Neural progenitor cell (in vitro differentiated cells): ENCODE data around the gene CAV2. TPM values are rescaled to one million over a fixed set of nuclear protein-coding genes. Genes with fewer than 3 reads are reported as not detected.

Experiments used
- DNase-seq: peaks from one replicate; pipeline ENCODE4 v3.0.0-alpha.2; 2016; ENCODE audit warnings: low spot score
- H2AFZ ChIP-seq: fragments of 200-600 bp; sonication (generic); replicated peaks from 2 replicates; pipeline ENCODE4 v1.6.1; 2016; ENCODE audit warnings: antibody characterized with exemption
- H3F3A ChIP-seq: fragments of 200-600 bp; sonication (generic); 2 replicates; pipeline ENCODE4 v1.6.1; 2016; ENCODE audit warnings: antibody characterized with exemption, low read depth
- H3K27ac ChIP-seq: fragments of 200-600 bp; sonication (generic); 2 replicates; pipeline ENCODE4 v1.5.1; 2016; ENCODE audit warnings: mild to moderate bottlenecking
- H3K27me3 ChIP-seq: fragments of 200-600 bp; sonication (generic); 2 replicates; pipeline ENCODE4 v1.6.1; 2016; ENCODE audit warnings: mild to moderate bottlenecking, moderate library complexity
- H3K36me3 ChIP-seq: fragments of 200-600 bp; sonication (generic); 2 replicates; pipeline ENCODE4 v1.5.1; 2016
- H3K4me1 ChIP-seq: fragments of 200-600 bp; sonication (generic); 2 replicates; pipeline ENCODE4 v1.6.1; 2016; ENCODE audit warnings: mixed run types
- H3K4me2 ChIP-seq: fragments of 200-600 bp; sonication (generic); 2 replicates; pipeline ENCODE4 v1.6.1; 2016
- H3K4me3 ChIP-seq: fragments of 200-600 bp; sonication (generic); 2 replicates; pipeline ENCODE4 v1.5.1; 2016
- H3K79me2 ChIP-seq: fragments of 200-600 bp; sonication (generic); 2 replicates; pipeline ENCODE4 v1.6.1; 2016; ENCODE audit warnings: low read depth
- H3K9ac ChIP-seq: fragments of 200-600 bp; sonication (generic); 2 replicates; pipeline ENCODE4 v1.6.1; 2016
- H3K9me3 ChIP-seq: fragments of 200-600 bp; sonication (generic); 2 replicates; pipeline ENCODE4 v1.5.1; 2016; ENCODE audit warnings: low read depth
- H4K20me1 ChIP-seq: fragments of 200-600 bp; sonication (generic); 2 replicates; pipeline ENCODE4 v1.6.1; 2016; ENCODE audit warnings: low read depth
- H3K27ac Mint-ChIP-seq: 3 replicates; pipeline ENCODE4 v1.8.0; 2021; ENCODE audit warnings: mixed read lengths
- H3K27me3 Mint-ChIP-seq: 2 replicates; pipeline ENCODE4 v1.8.0; 2022; ENCODE audit warnings: low read depth, mild to moderate bottlenecking, inconsistent platforms, moderate library complexity, mixed read lengths; ENCODE audit not compliant: insufficient read depth
- H3K36me3 Mint-ChIP-seq: 3 replicates; pipeline ENCODE4 v1.8.0; 2021; ENCODE audit warnings: mixed read lengths
- H3K4me1 Mint-ChIP-seq: 3 replicates; pipeline ENCODE4 v1.8.0; 2021; ENCODE audit warnings: mixed read lengths
- H3K4me3 Mint-ChIP-seq: 3 replicates; pipeline ENCODE4 v1.8.0; 2021; ENCODE audit warnings: mild to moderate bottlenecking, moderate library complexity, mixed read lengths
- H3K9me3 Mint-ChIP-seq: 3 replicates; pipeline ENCODE4 v1.8.0; 2020; ENCODE audit warnings: mixed read lengths
- CTCF ChIP-seq: fragments of 200-600 bp; sonication (generic); IDR thresholded peaks from 2 replicates; pipeline ENCODE4 v1.5.1; 2017; ENCODE audit warnings: antibody characterized with exemption, mild to moderate bottlenecking
- EZH2 ChIP-seq: fragments of 200-600 bp; sonication (generic); IDR thresholded peaks from 2 replicates; pipeline ENCODE4 v1.6.1; 2017; ENCODE audit warnings: antibody characterized with exemption, mild to moderate bottlenecking, moderate library complexity
- EZH2phosphoT487 ChIP-seq: fragments of 200-600 bp; sonication (generic); IDR thresholded peaks from 2 replicates; pipeline ENCODE4 v1.6.1; 2017; ENCODE audit warnings: antibody characterized with exemption
- total RNA-seq: library from RNA; depleted of rRNA; stranded (reverse); fragments of >200 nt; gene quantifications from 2 replicates; pipeline ENCODE4 v1.2.3, GENCODE V29; 2015; ENCODE audit warnings: low replicate concordance

The CAV2 gene
- total RNA-seq, 1 donor from 2014 or later: 0.37 TPM

DNA sequence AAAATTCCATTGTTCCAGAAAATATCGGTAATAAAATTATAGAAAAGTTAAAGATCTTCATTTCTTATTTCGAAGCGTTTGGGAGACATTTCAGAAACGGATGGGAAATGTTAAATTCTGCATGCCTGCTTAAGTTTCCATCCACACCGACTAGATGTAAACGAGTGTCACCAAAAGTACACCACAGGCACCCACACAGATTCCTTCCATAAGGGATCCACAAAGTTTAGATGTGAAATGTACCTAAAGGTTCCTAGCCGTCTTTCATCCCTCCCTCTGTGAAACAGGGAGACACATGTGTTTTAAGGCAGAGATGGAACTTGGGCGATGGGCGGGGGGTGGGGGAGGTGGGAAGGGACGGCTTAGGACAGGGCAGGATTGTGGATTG lies 24.7 kb downstream of the CAV2 start:
- H3K4me2 ChIP-seq: peak overlapping the region; percentile 98
- no peaks in the 10 kb centered on the region for H3K36me3 Mint-ChIP-seq
- H3K4me3 Mint-ChIP-seq: peak overlapping the region; percentile 63
- no peak overlapping the region for H3K27ac Mint-ChIP-seq
- no peaks in the 10 kb centered on the region for H4K20me1 ChIP-seq
- no peak overlapping the region for H2AFZ ChIP-seq
- H3K9me3 Mint-ChIP-seq: no peaks in the 10 kb centered on the region
- peaks cover 26% of the 10 kb centered on the region for H3K4me1 Mint-ChIP-seq
- peaks cover 32% of the 10 kb centered on the region for H3K27me3 Mint-ChIP-seq
- no peak overlapping the region for H3K27ac ChIP-seq
- H3K27me3 ChIP-seq: peaks cover 51% of the 10 kb centered on the region
- DNase-seq: no peak
- no peaks in the 10 kb centered on the region for H3K79me2 ChIP-seq
- H3K9ac ChIP-seq: no peak overlapping the region
- TF ChIP-seq CTCF: no peak
- no peak for TF ChIP-seq EZH2phosphoT487
- no peak for TF ChIP-seq EZH2
- H3F3A ChIP-seq: peaks cover 13% of the 10 kb centered on the region
- H3K36me3 ChIP-seq: no peaks in the 10 kb centered on the region
- H3K9me3 ChIP-seq: no peaks in the 10 kb centered on the region
- H3K4me1 ChIP-seq: no peaks in the 10 kb centered on the region
- peak overlapping the region; percentile 68 for H3K4me3 ChIP-seq

- no peaks in the 10 kb centered on the region for H3K79me2 ChIP-seq
- Mint-ChIP-seq H3K9me3 (no peaks in the 10 kb centered on the region), H3K36me3 (no peaks in the 10 kb centered on the region), H3K4me3 (peak within 1 kb of the TSS; percentile 89), H3K27ac (peak within 1 kb of the TSS; percentile 78), H3K27me3 (peaks cover 32% of the 10 kb centered on the region), H3K4me1 (peaks cover 26% of the 10 kb centered on the region)
- no peaks in the 10 kb centered on the region for H3K36me3 ChIP-seq
- peaks cover 51% of the 10 kb centered on the region for H3K27me3 ChIP-seq
- peaks cover 13% of the 10 kb centered on the region for H3F3A ChIP-seq
- H3K9ac ChIP-seq: no peak within 1 kb of the TSS
- H3K9me3 ChIP-seq: no peaks in the 10 kb centered on the region
- H2AFZ ChIP-seq: peak within 1 kb of the TSS; percentile 96
- DNase-seq: peak; percentile 52
- TF ChIP-seq CTCF (no peak), EZH2 (no peak), EZH2phosphoT487 (no peak)
- peak within 1 kb of the TSS; percentile 98 for H3K4me2 ChIP-seq
- no peaks in the 10 kb centered on the region for H4K20me1 ChIP-seq
- peak within 1 kb of the TSS; percentile 68 for H3K4me3 ChIP-seq
- H3K27ac ChIP-seq: no peak within 1 kb of the TSS
- no peaks in the 10 kb centered on the region for H3K4me1 ChIP-seq
Measured at GRCh38 chr7:116524609-116525297, 25.2 kb downstream of the CAV2 start, which contains the start of gene CAV1. TSS of gene CAV1 (plus strand) at chr7:116525036. CDS start at chr7:116525063, 27 bp downstream.

DNA sequence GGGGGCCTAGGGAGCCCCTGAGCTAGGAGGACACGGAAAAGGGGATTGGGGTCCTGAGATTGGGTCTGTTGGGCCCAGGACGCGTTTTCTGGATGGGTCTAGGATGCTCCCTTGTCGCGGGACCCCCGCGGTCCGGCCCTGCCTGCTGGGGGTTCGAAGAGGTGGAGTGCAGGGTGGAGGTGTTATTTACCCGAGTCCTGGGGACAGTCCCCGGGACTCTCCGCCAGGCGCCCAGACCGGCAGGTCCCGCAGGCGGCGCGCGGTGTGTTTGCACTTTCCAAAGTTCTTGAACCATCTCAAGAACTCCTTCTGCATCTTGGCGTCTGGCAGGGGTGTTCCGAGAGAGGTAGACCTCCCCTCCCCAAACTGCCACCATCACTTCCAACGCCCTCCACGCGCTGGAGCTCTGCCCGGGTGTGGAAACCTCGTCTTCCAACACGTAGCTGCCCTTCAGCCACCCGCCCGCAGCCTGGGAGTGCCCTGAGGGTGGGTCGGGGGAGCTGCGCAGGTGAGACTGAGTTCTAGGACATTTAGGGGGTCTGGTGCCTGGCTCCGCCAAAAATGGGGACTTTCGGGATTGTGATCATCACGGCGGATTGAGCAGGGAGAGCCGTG lies 25.9 kb downstream of the CAV2 start:
- H3K36me3 Mint-ChIP-seq: no peaks in the 10 kb centered on the region
- H3K27ac Mint-ChIP-seq: peak overlapping the region; percentile 78
- H3K27me3 ChIP-seq: peaks cover 51% of the 10 kb centered on the region
- no peaks in the 10 kb centered on the region for H3K9me3 ChIP-seq
- H3K36me3 ChIP-seq: no peaks in the 10 kb centered on the region
- H4K20me1 ChIP-seq: no peaks in the 10 kb centered on the region
- H3K4me2 ChIP-seq: peak overlapping the region; percentile 98
- no peak overlapping the region for H3K27ac ChIP-seq
- no peak overlapping the region for H3K9ac ChIP-seq
- no peak for TF ChIP-seq CTCF
- peak; percentile 77 for TF ChIP-seq EZH2
- TF ChIP-seq EZH2phosphoT487: no peak
- H3K9me3 Mint-ChIP-seq: no peaks in the 10 kb centered on the region
- H3K4me3 ChIP-seq: peak overlapping the region; percentile 68
- H2AFZ ChIP-seq: peak overlapping the region; percentile 96
- H3F3A ChIP-seq: peaks cover 13% of the 10 kb centered on the region
- H3K4me1 ChIP-seq: no peaks in the 10 kb centered on the region
- peaks cover 32% of the 10 kb centered on the region for H3K27me3 Mint-ChIP-seq
- peak overlapping the region; percentile 89 for H3K4me3 Mint-ChIP-seq
- DNase-seq: peak; percentile 45
- no peaks in the 10 kb centered on the region for H3K79me2 ChIP-seq
- peaks cover 26% of the 10 kb centered on the region for H3K4me1 Mint-ChIP-seq
